Brain pericyte (primary cell): ENCODE results near the gene ZNF385B.
"Not testable (repeated sequence)": the region's sequence is repeated elsewhere in the genome, so short reads cannot be mapped to it uniquely, and the experiment has no call there.

Source experiments
- DNase-seq: peaks from one replicate; pipeline ENCODE4 v3.0.0-alpha.2; 2012; ENCODE audit warnings: low read depth, low spot score

ZNF385B gene

DNA sequence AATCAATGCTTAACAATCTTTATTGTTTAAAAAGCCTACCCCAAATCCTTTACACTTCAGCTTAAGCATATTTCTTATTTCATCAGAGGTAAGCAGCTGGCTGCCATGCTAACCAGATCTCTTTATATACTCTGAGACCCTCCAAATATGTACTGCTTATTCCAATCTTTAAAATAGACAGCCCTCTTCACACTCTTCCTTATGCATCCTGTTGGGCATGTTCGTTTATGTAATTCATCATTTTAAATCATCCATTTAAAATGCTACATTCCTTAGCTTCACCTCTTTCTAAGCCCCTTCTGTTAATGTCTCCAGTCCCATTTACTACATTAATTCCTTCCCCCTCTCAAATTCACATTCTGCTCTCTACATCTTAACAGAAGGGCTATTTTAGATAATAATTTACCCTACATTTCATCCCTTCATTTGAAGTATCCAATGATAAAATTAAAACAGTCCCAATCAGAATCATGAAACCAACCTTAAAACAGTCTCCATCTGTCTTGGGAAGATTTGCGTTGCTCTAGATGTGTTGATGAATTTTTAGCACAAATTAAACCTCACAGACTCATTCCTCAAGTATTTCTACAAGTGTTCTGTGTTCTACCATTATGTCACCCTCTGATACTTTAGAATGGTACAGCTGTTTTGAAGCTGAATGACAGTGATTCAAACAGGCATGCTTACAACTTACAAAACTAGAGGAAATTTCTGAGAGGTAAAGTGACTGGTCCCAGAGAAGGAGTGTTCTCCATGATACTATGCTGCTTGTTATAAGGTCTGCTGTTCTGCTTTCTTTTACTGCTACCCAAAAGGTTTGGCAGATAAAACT is 59.1 kb downstream of the ZNF385B start:
- no peak for DNase-seq

DNA sequence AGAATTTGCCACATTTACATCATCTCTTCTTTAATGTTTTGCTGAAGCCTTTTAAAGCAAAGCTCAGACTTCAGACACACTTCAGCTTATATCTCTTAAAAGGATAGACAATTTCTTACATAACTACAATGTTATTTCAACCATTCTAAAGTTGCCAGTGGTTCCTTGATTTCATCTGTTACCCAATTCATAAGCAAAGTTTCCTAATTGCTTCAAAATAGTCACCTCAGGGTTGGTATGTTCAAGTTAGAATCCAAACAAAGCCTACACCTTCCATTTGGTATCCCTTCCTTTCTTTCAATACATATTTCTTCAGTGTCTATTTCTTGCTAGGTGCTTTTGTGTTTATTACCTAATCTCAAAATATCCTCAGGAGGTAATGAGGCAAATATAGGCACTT is 60.6 kb downstream of the ZNF385B start:
- DNase-seq: no peak

DNA sequence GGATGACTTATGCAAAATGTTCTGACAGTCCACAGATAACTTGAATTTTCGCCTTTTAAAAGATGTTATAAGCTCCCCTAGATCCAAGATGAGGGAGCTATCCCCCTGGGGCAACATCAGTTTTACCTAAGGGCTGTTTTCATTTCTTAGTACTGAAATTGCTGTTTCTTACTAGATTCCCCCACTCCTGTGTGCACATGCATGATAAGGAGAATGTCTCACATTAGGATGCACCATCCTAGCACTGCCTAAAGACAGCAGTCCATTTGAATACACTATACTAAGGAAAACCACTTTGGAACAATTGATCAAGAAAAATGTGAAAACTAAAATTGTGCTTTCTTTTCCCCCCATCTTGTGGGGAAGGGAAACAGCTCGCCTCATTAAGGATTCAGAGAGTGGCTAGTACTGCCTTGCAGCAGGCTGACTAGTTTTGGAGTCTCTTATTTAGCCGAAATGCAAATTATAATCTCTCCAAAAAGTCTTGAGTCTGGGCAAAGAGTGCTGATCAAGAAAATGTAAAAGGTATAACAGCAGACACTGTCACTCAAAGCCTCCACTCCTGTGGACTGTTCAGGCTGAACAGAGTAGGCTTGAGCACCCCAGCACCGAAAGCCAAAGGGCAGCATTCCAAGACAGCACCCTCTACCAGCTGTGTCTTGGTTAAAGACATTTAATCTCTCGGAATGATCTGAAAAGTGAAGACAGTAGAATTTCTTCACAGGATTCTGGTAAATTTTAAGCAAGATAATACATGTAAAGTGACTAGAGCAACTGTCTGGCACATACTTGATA is 65.0 kb downstream of the ZNF385B start:
- DNase-seq: no peak

DNA sequence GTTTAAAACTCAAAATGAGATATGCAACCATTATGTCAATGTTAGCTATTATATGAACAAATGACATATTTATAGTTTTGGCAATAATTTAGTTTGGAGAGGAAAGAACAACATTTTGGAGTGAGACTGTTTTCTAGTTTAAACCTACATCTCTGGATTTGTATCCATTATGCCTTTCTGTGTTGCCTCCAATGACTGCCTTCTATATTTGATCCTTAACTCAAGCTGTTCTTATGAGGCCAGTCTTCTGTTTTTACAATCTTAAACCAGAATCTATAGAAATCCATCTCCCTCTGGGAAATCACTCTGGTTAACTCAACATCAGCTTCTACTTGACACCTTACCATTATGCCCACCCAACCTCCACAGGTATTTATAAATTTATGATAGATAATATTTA is 67.5 kb downstream of the ZNF385B start:
- no peak for DNase-seq

DNA sequence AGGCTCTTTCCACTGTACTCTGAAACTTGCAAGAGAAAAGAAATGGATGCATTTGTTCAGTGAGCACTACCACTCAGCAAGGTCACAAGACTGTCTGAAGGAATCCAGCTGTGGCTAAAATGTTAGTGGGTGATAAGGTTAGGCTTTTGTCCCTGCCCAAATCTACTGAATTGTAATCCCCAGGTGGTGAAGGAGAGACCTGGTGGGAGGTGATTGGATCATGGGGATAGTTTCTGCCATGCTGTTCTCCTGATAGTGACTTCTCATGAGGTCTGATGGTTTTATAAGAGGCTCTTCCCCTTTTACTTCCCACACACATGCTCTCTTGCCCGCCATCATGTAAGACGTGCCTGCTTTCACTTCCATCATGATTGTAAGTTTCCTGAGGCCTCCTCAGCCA is 68.2 kb downstream of the ZNF385B start:
- DNase-seq: no peak

DNA sequence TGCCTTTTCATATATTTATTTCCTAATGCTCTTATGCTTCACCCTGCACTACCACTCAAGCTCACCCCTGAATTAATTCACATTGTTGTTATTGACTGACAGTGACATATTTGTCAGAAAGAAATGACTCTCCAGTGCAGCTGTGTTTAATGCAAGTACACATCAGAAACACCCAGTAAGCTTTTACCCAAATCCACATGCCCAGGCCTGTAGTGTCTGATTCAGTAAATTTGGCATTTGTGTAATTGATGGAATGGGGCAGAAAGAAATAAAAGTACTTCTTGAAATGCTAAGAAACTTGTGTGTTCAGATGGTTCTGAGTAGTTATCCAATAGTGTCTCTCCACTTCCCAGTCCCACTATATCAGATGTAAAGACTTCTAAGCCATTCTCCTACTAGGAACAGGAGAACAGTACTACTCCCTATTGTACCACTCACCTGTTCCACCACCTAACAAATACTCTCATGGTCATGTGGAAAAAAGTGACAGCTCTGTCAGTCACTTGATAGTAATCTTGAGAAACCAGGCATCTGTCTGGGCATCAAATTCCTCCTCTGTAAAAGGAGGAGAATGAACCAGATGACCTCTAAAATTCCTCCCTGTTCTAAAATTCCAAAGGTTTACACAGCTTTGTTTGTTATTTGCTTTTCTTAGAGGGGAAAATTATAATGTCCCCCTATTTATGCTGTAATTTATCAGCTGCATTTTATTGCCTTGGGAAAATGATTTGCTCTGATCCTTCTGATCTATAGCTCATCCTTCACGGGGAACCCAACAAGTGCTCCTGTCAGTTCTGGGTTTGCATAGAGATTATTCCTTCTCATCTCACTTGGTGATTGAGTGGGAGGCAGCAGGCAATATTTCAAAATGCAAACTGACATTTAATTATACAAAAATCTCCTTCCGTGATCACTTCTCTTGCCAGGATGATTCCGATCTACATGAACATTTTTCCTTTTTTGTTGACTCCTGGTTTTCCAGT is 70.9 kb downstream of the ZNF385B start:
- no peak for DNase-seq

DNA sequence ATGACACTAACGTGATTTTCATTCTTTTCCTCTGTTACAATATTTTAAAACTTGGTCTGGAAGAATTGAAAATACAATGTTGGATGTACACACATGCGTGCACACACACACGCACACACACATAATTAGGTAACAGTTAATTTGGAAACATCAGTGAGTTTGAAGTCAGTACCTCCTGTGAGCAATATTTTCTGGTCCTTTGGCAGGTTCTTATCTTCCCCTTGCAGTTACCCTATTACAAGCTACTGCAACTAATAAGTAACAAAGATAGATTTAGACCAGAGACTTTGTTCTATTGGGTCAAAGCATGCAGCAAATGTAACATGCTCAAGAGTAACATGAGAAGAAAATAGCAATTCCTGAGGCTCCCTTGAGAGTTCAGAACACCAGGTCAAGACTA is 73.3 kb downstream of the ZNF385B start:
- DNase-seq: no peak

DNA sequence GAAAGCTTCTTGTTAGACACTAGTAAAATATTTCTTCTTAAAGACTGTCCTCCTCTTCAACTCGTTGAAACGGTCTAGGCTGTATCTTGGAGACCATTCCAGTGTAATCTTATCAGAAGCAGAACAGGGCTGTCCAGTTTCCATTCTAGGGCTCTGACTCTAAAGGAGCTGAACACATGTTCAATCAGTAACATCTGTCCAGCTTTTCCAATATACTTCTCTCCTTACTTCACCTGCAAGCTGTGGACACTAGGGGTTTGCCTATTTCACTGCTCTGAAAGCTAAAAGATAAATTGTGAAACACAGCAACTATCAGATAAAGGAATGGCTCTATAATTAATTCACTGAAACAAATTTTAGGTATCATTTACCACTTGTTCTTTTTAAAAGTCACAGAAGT is 73.8 kb downstream of the ZNF385B start:
- DNase-seq: no peak

DNA sequence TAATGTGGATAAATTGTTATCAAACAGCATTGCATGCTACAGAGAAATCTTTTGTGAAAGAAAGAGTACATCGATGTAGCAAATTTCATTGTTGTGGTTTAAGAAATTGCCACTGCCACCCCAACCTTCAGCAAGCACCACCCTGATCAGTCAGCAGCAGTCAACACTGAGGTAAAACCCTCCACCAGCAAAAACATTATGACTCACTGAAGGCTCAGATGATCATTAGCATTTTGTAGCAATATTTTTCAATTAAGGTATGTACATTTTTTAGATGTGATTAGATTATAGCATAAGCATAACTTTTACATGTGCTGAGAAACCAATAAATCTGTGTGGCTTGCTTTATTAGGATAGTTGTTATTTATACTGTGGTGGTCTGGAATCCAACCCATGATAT is 75.5 kb downstream of the ZNF385B start:
- no peak for DNase-seq

DNA sequence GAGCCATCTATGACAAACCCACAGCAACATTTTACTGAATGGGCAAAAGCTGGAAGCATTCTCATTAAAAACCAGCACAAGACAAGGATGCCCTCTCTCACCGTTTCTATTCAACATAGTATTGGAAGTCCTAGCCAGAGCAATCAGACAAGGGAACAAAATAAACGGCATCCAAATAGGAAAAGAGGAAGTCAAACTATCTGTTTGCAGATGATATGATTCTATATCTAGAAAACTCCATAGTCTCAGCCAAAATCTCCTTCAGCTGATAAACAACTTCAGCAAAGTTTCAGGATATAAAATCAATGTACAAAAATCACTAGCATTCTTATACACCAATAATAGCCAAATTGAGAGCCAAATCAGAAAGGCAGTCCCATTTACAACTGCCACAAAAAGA is 79.1 kb downstream of the ZNF385B start:
- not testable (repeated sequence) for DNase-seq

DNA sequence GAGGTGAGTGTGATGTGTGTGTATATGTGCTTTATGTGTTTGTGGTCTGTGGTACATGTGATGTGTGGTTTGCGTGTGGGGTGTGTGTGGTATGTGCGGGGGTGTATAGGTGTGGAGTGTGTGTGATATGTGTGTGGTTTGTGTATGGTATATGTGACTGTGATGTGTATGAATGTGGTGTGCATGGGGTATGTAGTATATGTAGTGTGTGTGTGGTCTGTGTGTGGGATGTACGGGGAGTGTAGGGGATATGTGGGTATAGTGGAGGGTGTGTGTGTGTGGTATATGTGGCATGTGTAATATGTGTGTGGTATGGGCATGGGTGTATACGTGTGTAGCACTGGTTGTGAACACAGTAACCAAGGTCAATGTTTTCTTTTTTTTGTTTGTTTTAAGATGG is 87.4 kb downstream of the ZNF385B start:
- DNase-seq: no peak

DNA sequence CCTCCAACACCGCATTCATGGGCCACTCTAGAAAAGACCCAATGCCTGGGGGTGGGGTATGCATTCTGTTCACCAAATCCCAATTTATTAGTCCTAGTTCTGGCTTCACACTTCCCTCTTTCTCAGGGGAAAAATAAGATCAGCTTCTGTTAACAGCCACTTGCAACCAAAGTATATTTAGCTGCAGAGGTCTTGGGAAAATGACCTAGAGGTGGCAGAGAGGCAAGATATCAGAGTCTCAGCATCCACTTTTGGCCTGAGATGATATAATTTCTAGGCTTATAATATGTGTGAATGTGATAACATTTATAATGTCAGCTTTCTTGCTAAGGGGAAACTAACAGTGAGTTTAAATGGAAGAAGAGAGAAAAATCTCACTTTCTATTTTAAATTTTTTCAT is 89.1 kb downstream of the ZNF385B start:
- DNase-seq: no peak

DNA sequence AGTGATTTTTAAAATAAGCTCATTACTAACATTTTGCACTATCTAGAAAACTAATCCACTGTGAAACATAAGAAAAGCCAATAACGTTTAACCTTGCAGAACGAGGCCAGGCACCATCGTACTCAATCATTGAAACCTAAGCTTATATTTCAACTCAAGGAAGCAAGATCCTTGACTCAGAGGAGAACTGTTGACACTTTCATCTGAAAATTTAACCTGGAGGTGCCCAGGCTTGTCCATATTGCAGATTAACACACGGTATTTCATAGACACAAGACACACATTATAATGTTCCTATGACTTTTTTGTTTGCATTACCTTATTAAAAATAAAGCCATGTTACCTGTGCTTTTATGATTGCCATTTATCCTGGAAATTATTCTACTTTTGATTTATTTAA is 89.6 kb downstream of the ZNF385B start:
- DNase-seq: no peak

DNA sequence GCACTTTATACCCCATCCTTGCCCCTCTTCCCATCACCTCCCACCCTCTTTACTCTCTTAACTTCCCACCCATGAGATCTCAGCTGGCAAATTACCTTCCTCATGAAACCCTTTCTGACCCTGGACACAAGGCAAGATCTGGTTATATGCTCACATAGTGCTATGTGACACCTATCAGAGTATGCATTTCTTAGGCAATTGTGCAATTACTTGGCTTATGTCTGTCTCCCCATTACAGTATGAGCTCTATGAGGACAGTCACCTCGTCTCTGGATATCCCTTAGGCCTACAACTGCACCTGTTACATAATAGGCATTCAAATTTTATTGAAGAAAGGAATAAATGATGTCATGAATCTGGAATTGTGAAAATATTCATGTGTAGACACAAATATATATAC is 91.4 kb downstream of the ZNF385B start:
- no peak for DNase-seq

DNA sequence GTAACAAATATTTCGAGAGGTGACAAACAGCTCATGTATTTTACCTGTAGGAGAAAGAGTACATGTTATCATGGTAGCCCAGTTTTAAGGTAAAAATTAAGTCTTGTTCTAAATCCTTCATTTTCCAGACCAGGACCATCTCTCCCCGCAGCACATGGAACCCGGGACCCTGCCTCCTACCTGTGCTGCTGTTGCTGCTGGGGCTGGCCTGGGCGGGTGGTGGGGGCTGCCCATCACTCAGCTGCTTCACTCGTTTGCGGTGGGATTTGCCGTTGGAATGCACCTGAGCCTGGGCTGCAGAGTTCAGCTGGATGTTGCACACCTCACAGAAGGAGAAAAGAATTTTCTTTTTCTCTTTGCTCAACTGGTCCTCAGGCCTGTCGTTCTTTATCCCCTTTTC is 92.1 kb downstream of the ZNF385B start:
- DNase-seq: no peak

DNA sequence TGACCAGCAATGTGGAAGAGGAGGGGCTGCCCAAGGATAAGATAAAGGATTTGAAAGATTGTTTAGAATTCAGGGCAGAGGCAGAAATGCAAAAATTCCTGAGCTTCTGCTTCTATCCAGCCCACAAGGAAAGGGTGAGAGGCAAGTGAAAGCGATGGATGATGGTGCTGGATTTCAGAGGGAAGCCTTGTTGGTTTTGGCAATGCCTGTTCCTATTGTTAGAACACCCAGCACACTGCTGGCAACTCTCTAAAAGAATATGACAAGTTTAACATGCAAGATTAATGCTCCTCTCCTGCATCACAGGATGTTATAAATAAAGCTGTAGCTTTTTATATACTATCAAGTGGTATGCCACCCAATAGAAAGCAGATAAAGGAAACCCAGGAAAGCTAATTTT is 92.6 kb downstream of the ZNF385B start:
- DNase-seq: no peak

DNA sequence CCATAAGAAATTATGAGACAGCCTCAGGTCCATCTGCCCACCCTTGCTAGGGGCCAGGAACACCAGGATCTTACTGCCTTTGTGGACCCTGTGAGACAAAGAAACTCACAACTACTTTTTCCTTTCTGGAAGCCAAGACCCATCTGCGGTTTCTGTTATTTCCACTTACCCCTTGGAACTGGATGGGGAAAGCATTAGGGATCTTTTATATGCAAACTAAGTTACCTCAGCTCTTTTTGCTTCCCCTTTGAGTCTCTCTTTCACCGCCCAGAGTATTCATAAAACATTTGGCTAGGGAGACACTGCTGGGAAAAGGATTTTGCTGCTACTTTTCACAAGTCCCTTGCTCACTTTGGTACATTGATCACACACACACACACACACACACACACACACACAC is 95.7 kb downstream of the ZNF385B start:
- DNase-seq: no peak

DNA sequence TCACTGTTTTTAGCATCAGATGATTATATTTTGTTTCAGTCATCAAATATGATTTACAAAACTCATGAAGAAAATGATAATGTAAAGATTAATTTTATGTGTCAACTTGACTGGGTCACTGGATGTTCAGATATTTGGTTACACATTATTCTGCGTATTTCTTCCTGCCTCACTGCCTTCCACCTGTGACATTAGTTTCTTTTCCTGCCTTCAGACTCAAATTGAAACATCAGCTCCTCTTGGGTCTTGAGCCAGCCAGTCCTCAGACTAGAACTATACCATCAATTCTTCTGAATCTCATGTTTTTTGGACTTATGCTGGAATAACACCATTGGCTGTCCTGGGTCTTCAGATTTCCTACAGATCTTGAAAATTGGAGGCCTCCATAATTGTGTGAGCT is 96.7 kb downstream of the ZNF385B start:
- no peak for DNase-seq

DNA sequence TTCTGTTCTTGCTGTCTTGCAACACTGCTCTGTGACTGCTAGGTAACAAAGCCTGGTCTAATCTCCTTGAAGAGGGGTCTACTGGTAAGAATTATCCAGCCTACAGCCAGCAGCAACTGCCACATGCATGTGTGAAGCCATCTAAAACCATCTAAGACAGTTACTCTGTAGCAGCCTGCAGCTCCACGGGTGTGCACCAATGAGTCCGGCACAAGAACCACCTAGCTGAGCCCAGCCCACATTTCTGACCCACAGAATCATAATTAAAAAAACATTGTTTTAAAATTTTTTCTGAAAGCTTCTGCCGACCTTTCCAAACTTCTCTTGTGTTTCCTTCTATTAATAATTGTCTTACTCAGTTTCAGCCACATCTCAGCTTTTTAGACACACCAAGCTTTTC is 102.8 kb downstream of the ZNF385B start:
- DNase-seq: no peak

DNA sequence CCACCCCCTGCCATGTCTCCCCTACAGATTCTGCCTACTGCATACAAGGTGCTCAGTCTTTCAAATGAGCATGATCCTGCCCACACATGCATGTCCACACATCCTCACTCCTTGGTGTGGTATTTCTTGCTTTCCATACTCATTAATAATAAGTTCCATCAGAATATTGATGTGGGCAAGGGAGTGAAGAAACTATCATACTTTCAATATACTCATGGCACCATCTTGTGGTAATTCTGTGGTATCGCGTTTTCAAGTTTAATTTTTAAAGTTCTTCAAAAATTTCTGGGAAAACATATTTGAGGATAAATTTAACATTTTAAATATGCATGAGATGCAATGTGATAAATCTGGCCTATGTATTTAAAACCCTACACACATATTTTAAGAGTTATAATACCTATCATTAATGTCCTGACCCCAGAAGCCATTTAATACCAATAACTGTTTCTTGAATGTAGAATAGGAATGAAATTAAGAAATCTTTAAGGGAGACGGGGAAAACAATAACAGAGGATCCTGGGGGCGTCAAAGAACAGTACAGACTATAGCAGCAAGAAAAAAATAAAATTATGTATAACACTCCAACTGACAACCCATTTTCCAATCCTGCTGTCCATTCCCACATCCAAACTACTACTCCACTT is 110.1 kb downstream of the ZNF385B start:
- no peak for DNase-seq

DNA sequence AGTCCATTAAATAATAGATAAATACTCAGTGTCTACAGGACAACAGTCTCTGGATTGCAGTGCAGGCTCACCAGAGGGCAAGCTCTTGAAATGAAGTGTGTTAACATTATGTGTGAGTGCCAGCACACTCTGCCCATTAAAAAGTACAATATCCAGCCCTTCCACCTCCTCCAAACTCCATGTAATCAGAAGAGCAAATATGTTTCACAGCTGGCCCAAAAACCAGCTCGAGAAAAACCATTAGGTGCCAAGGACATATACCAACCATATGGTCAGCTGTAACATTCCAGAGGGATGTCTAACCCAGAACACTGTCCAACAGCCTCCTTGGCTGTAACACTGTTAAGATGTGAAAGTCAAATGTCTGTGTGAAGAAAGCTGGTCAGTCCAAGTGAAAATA is 112.2 kb downstream of the ZNF385B start:
- no peak for DNase-seq
